HL-60 (cell line): ENCODE data around the gene CACNA1G.

Experiments
- DNase-seq, 2 experiments: peaks; one replicate each; pipeline ENCODE4 v3.0.0-alpha.2; 2010 to 2020; ENCODE audit warnings: low read depth in 1 of 2, low spot score in 1 of 2
- H3K27ac ChIP-seq: fragments of 250-450 bp; sonication (Bioruptor Pico); replicated peaks from 2 replicates; pipeline ENCODE4 v1.5.1; 2020; ENCODE audit warnings: mild to moderate bottlenecking, moderate library complexity
- H3K27me3 ChIP-seq: fragments of 250-450 bp; sonication (Bioruptor Pico); 2 replicates; pipeline ENCODE4 v1.5.1; 2021; ENCODE audit warnings: mild to moderate bottlenecking, moderate library complexity; ENCODE audit not compliant: insufficient read depth, poor library complexity, severe bottlenecking
- H3K4me3 ChIP-seq: replicated peaks from 2 replicates; pipeline ENCODE4 v1.5.1; 2011; ENCODE audit warnings: mild to moderate bottlenecking, control low read depth, low read length; ENCODE audit not compliant: insufficient read depth
- GABPA ChIP-seq: IDR thresholded peaks from 2 replicates; pipeline ENCODE4 v1.6.1; 2012; ENCODE audit warnings: low read depth
- POLR2AphosphoS5 ChIP-seq: IDR thresholded peaks from 2 replicates; pipeline ENCODE4 v1.6.1; 2012; ENCODE audit warnings: low read depth
- REST ChIP-seq: IDR thresholded peaks from 2 replicates; pipeline ENCODE4 v1.6.1; 2012; ENCODE audit warnings: low read depth; ENCODE audit not compliant: insufficient replicate concordance
- SPI1 ChIP-seq: IDR thresholded peaks from 2 replicates; pipeline ENCODE4 v1.6.1; 2012; ENCODE audit warnings: low read depth, mild to moderate bottlenecking, borderline replicate concordance
- TF ChIP-seq, protein P1 (sequence below): IDR thresholded peaks from one replicate; pipeline ENCODE4 v1.5.1; 2011; ENCODE audit warnings: low read length, control low read depth, inconsistent platforms; ENCODE audit not compliant: insufficient read depth

Gene CACNA1G

GRCh38 chr17:50593321-50593720 is 32.8 kb downstream of the CACNA1G start:
- Histone ChIP-seq H3K27me3 (peaks cover 4% of the 10 kb centered on the region), H3K4me3 (no peak overlapping the region), H3K27ac (no peak overlapping the region)
- no peak for TF ChIP-seq REST
- TF ChIP-seq SPI1: no peak
- TF ChIP-seq, protein P1, sequence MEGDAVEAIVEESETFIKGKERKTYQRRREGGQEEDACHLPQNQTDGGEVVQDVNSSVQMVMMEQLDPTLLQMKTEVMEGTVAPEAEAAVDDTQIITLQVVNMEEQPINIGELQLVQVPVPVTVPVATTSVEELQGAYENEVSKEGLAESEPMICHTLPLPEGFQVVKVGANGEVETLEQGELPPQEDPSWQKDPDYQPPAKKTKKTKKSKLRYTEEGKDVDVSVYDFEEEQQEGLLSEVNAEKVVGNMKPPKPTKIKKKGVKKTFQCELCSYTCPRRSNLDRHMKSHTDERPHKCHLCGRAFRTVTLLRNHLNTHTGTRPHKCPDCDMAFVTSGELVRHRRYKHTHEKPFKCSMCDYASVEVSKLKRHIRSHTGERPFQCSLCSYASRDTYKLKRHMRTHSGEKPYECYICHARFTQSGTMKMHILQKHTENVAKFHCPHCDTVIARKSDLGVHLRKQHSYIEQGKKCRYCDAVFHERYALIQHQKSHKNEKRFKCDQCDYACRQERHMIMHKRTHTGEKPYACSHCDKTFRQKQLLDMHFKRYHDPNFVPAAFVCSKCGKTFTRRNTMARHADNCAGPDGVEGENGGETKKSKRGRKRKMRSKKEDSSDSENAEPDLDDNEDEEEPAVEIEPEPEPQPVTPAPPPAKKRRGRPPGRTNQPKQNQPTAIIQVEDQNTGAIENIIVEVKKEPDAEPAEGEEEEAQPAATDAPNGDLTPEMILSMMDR: no peak
- no peak for TF ChIP-seq GABPA
- no peak for TF ChIP-seq POLR2AphosphoS5
- DNase-seq: no peak

- H3K27me3 ChIP-seq: peaks cover 4% of the 10 kb centered on the region
- H3K4me3 ChIP-seq: no peak overlapping the region
- peak in 1 of 2 experiments; percentile 26 for DNase-seq
- TF ChIP-seq SPI1 (peak; percentile 50; the same call in 1 of the 2 replicates), REST (no peak)
- no peak overlapping the region for H3K27ac ChIP-seq
Observed at GRCh38 chr17:50594128-50594823, 33.8 kb downstream of the CACNA1G start.

DNA sequence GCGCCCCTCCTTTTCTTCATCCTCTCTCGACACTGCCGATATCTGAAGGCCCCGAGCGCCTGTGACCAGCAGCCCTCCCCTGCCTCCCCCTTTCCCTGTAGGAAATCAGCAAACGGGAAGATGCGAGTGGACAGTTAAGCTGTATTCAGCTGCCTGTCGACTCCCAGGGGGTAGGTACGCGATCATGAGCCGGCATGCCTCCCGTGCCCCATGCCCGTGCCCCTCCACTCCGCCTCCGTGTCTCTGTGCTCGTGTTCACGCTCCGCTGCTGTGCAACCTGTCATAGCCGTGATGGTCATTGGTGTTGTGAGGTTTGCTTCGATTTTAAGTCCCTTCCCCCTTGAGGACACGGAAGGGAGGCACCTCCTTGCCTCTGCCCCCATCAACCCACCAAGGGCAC is 34.4 kb downstream of the CACNA1G start:
- Histone ChIP-seq H3K27ac (no peak overlapping the region), H3K27me3 (peaks cover 4% of the 10 kb centered on the region), H3K4me3 (no peak overlapping the region)
- DNase-seq: no peak
- TF ChIP-seq SPI1 (no peak), GABPA (no peak), POLR2AphosphoS5 (no peak), REST (no peak)
- TF ChIP-seq, protein P1: no peak
